Endothelial cell (in vitro differentiated cells): ENCODE measurements around the gene CBR3. TPM values are rescaled to one million over a fixed set of nuclear protein-coding genes. Genes with fewer than 3 reads are reported as not detected.
"Not testable (repeated sequence)": the region's sequence is repeated elsewhere in the genome, so short reads cannot be mapped to it uniquely, and the experiment has no call there.

Source experiments
- DNase-seq: peaks from one replicate; pipeline ENCODE4 v3.0.0; 2021; ENCODE audit warnings: low spot score
- H3K27ac Mint-ChIP-seq: one replicate; pipeline ENCODE4 v1.8.0; 2021; ENCODE audit warnings: mixed read lengths, inconsistent platforms; ENCODE audit not compliant: unreplicated experiment
- H3K27me3 Mint-ChIP-seq: one replicate; pipeline ENCODE4 v1.8.0; 2021; ENCODE audit warnings: mild to moderate bottlenecking, moderate library complexity, mixed read lengths, inconsistent platforms; ENCODE audit not compliant: unreplicated experiment
- H3K36me3 Mint-ChIP-seq: one replicate; pipeline ENCODE4 v1.8.0; 2021; ENCODE audit warnings: mild to moderate bottlenecking, low read depth, mixed read lengths, inconsistent platforms; ENCODE audit not compliant: unreplicated experiment
- H3K4me1 Mint-ChIP-seq: one replicate; pipeline ENCODE4 v1.8.0; 2021; ENCODE audit warnings: mild to moderate bottlenecking, mixed read lengths, inconsistent platforms; ENCODE audit not compliant: unreplicated experiment
- H3K4me3 Mint-ChIP-seq: one replicate; pipeline ENCODE4 v1.8.0; 2021; ENCODE audit warnings: mild to moderate bottlenecking, mixed read lengths, inconsistent platforms; ENCODE audit not compliant: unreplicated experiment
- H3K9me3 Mint-ChIP-seq: one replicate; pipeline ENCODE4 v1.8.0; 2021; ENCODE audit warnings: mixed read lengths, inconsistent platforms; ENCODE audit not compliant: unreplicated experiment
- total RNA-seq: library from RNA; stranded (reverse); fragmentation: NEBNext Ultra II Directional; extraction: Animal tissue kit (Norgen Biotek cat#: 25700); gene quantifications from one replicate; pipeline ENCODE4 v1.2.1, GENCODE V29; 2021; ENCODE audit not compliant: unreplicated experiment
- TF ChIP-seq, protein P1 (sequence below): fragments of 200-600 bp; sonication (generic); IDR thresholded peaks from one replicate; pipeline ENCODE4 v1.5.0; 2021; ENCODE audit warnings: antibody characterized with exemption; ENCODE audit not compliant: unreplicated experiment

The CBR3 gene
- total RNA-seq, 1 donor from 2014 or later: 0.38 TPM

DNA sequence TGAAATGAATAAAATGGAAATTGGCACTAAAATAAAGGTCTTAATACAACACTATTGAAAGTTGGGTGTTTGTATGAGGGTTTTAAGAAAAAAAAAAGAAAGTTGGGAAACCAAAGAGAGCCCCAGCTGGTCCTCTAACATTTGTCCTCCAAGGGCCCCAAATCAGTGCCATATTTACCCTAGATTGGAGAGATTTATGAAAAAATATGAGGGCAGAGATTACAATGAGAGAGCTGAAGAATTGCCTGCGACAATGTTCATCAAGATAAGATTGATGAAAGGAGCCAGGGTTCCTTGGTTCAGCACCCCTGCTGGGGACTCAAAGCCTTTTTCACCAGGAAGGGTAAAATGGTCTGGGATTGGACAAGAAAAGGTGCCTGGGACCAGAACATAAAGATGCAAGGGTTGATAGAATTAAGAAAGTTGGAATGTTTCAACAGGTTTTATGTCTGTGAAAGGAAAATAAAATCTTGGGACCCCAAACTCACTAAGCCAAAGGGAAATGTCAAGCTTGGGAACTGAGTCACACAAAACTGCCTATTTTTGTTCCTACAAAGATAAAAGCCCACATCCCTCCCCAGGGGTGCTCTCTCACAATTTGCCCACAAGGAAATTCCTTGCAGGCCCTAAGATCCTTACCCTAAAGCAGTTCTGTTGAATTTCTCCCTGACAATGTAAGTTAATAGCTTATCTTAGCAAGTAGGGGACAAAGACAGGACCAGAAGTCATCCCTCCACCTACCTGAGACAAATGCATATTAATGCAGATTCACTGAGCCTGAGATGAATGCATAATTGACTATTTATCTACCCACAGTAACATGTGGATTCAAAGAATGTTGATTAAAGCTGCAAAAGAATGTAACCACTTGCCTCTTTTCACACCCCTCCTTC, 38.2 kb upstream of the CBR3 start:
- Mint-ChIP-seq H3K9me3 (peaks cover 7% of the 10 kb centered on the region), H3K27me3 (no peaks in the 10 kb centered on the region), H3K27ac (no peak overlapping the region), H3K4me1 (peaks cover 4% of the 10 kb centered on the region), H3K36me3 (peaks cover 10% of the 10 kb centered on the region), H3K4me3 (no peak overlapping the region)
- TF ChIP-seq, protein P1, sequence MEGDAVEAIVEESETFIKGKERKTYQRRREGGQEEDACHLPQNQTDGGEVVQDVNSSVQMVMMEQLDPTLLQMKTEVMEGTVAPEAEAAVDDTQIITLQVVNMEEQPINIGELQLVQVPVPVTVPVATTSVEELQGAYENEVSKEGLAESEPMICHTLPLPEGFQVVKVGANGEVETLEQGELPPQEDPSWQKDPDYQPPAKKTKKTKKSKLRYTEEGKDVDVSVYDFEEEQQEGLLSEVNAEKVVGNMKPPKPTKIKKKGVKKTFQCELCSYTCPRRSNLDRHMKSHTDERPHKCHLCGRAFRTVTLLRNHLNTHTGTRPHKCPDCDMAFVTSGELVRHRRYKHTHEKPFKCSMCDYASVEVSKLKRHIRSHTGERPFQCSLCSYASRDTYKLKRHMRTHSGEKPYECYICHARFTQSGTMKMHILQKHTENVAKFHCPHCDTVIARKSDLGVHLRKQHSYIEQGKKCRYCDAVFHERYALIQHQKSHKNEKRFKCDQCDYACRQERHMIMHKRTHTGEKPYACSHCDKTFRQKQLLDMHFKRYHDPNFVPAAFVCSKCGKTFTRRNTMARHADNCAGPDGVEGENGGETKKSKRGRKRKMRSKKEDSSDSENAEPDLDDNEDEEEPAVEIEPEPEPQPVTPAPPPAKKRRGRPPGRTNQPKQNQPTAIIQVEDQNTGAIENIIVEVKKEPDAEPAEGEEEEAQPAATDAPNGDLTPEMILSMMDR: no peak
- DNase-seq: no peak

DNA sequence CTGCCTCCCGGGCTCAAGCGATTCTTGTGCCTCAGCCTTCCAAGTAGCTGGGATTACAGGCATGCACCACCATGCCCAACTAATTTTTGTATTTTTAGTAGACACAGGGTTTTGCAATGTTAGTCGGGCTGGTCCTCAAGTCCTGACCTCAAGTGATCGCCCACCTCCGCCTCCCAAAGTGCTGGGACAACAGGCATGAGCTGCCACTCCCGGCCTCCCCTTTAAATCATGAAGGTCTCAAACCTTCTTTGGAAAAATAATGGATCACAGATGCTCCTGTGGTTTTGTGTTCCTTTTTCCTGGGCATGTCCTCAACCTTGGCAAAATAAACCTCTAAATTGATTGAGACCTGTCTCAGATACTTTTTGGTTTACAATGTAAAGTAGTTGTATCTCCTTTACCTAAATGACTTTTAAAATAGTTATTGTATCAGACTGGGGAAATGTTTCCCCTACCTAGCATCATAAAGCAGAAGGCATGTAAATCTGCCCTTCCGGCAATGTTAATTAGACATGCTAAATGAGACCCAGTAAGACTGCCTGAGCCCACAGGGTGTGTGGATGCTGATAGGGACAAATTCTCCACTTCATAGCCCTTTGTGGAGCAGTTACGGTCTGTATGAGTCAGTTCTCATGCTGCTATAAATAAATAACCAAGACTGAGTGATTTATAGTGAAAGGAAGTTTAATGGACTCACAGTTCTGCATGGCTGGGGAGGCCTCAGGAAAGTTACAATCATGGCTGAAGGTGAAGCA, 37.3 kb upstream of the CBR3 start:
- Mint-ChIP-seq H3K36me3 (peaks cover 10% of the 10 kb centered on the region), H3K27ac (no peak overlapping the region), H3K4me3 (no peak overlapping the region), H3K4me1 (peaks cover 4% of the 10 kb centered on the region), H3K9me3 (peaks cover 7% of the 10 kb centered on the region), H3K27me3 (no peaks in the 10 kb centered on the region)
- TF ChIP-seq, protein P1: no peak
- DNase-seq: no peak

DNA sequence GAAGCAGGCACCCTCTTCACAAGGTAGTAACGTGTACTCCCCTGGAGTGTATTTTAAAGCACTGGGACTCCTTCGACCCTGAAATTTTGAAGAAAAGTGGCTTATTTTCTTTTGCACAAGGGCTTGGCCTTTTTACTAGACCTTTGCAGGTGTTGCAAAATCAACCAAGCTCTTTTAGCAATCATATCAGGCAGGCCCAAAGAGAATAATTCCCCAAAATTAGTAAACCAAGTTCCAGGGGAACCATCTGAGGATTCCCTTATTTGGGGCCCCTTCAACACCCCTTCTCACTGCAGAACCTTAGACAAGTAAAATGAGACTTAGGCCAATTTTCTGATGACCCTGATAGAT, 36.7 kb upstream of the CBR3 start:
- TF ChIP-seq, protein P1: no peak
- Mint-ChIP-seq H3K9me3 (peaks cover 7% of the 10 kb centered on the region), H3K36me3 (peaks cover 10% of the 10 kb centered on the region), H3K4me3 (no peak overlapping the region), H3K27ac (no peak overlapping the region), H3K4me1 (peaks cover 4% of the 10 kb centered on the region), H3K27me3 (no peaks in the 10 kb centered on the region)
- DNase-seq: no peak

DNA sequence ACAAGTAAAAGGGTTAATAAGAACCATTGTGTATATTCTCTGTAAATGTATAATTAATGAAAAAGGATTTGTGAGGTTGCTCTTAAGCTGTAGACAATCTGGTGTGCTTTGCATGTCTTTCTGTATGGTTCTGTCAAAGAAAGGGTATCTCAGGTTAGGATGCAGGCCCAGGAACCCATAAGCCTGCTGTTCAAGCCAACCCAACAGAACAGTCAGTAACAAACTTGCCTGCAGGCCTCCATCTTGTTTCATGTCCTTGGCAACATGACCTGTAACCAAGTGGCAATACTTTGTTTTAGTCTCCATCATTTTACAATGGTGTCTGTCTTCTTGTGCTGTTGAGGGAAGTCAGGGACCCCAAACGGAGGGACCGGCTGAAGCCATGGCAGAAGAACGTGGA, 35.9 kb upstream of the CBR3 start:
- H3K9me3 Mint-ChIP-seq: no peaks in the 10 kb centered on the region
- no peaks in the 10 kb centered on the region for H3K27me3 Mint-ChIP-seq
- peaks cover 4% of the 10 kb centered on the region for H3K36me3 Mint-ChIP-seq
- H3K4me3 Mint-ChIP-seq: no peak overlapping the region
- H3K27ac Mint-ChIP-seq: no peak overlapping the region
- TF ChIP-seq, protein P1: no peak
- no peak for DNase-seq
- peaks cover 4% of the 10 kb centered on the region for H3K4me1 Mint-ChIP-seq

DNA sequence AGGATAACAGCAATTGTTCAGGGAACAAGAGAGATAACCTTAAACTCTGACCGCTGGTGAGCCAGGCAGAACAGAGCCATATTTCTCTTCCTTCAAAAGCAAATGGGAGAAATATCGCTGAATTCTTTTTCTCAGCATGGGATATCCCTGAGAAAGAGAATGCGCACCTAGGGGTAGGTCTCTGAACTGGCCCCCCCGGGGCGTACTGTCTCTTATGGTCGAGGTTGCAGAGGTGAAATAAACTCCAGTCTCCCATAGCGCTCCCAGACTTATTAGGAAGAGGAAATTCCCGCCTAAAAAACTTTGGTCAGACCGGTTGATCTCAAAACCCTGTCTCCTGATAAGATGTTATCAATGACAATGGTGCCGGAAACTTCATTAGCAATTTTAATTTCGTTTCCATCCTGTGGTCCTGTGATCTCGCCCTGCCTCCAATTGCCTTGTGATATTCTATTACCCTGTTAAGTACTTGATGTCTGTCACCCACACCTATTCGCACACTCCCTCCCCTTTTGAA, 35.1 kb upstream of the CBR3 start:
- H3K4me3 Mint-ChIP-seq, DNase-seq, H3K36me3 Mint-ChIP-seq, H3K9me3 Mint-ChIP-seq, H3K27ac Mint-ChIP-seq, H3K4me1 Mint-ChIP-seq, H3K27me3 Mint-ChIP-seq: not testable (repeated sequence)
